HG03439 (cell line): ENCODE results near the gene PGM1.

Experiments
- ATAC-seq: cut with Tn5 transposase; IDR thresholded peaks from one replicate; pipeline ENCODE4 v1.9.1; 2021; ENCODE audit warnings: mild to moderate bottlenecking, moderate library complexity; ENCODE audit not compliant: unreplicated experiment

The PGM1 gene

DNA sequence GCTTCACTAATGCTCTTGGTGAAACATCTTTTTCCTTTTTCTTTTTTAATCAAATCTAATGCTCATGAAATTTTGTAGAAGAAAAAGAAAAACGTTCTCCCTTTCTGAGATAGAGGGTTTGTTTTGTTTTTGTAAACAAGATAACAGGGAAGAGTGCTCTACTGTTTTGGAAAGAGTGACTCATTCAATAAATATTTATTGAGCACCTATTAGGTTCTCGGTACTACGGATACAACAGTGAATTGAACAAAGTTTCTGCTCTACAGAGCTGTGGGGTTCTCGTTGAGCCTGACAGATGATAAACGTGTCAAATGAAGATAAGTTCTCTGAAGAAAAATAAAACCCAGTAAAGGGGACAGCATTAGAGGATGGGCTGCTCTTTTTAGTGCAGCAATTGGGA is 7.0 kb downstream of the PGM1 start:
- no peak for ATAC-seq

DNA sequence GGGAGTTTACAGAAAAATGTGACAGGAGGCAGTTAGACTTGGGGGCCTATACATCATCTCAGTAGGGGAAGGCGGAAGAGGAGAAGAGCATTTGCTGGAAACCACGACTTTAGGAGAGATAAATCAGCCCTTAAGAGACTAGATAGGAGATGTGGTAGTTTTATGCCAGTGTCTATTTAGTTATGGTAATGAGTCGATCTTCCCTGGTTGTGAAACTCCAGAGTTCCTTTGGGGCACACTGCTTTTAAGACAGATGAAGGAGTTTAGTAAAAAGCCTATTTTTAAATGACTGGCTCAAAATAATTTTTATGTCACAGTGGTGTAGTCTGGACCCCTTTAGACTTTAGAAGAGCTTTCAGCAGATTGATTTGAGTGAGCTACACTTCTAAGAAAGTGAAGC is 7.8 kb downstream of the PGM1 start:
- no peak for ATAC-seq

- no peak for ATAC-seq
Observed at GRCh38 chr1:63601463-63601862, 8.3 kb downstream of the PGM1 start.

- no peak for ATAC-seq
Observed at GRCh38 chr1:63601912-63602311, 8.7 kb downstream of the PGM1 start.

DNA sequence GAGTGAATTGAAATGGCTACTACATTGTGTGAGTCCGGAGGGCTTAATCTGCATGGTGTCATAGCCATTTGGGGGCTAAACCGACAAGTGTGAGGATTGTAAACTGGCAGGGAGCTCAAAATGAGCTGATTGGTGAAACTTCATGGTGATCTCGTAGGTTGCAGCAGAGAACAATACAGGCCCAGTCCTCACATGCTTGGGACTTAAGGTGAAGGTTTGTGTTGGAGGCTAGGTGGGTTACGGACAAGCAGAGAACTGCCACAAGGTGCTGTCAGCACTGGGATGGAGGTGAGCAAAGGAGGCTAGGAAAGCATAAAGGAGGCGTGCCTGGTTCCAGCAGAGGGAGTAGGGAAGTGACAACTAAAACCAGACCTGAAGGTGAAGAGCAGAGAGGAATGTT is 9.4 kb downstream of the PGM1 start:
- ATAC-seq: no peak

GRCh38 chr1:63603810-63604209 is 10.6 kb downstream of the PGM1 start:
- ATAC-seq: no peak

GRCh38 chr1:63607322-63607721 is 14.1 kb downstream of the PGM1 start:
- no peak for ATAC-seq

- ATAC-seq: no peak
Observed at GRCh38 chr1:63611231-63611630, 18.0 kb downstream of the PGM1 start.

GRCh38 chr1:63612564-63612963 is 19.4 kb downstream of the PGM1 start:
- no peak for ATAC-seq

DNA sequence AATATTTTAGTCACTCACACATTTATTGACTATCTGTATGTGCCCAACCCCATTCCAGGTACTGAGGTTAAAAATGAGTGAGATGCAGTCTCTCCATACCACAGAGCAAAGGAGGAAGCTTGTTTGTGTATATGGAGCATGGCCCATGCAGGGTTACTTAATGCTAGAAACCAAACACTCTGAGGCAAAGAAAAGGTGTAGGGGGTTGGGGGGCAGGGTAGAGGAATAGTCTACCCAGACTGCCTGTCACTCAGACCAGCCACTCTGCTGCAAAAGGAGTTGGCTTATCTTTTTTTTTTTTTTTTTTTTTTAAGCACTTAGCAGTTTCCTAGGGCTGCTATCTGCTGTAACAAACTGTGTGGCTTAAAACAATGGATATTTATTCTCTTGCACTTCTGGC is 19.8 kb downstream of the PGM1 start:
- ATAC-seq: no peak

GRCh38 chr1:63615768-63616420 is 22.7 kb downstream of the PGM1 start:
- ATAC-seq: peak; percentile 65

GRCh38 chr1:63617450-63617849 is 24.2 kb downstream of the PGM1 start:
- ATAC-seq: no peak

DNA sequence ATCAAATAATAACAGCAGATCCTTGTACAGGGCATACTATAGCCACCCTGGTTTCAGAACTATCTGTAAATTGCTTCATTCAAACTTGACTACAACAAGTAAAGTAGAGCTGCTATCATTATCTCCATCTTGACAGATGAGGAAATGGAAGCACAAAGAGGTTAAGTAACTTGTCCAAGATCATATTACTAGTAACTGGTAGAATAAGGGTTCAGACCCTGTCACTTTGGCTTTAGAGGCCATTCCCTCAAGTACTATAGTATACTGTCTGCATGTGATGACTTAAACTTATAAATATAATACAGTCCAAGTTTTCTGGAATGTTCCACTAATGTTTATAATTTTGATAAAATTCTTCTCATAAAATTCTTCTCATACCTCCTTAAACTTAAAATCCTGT is 24.8 kb downstream of the PGM1 start:
- ATAC-seq: no peak

DNA sequence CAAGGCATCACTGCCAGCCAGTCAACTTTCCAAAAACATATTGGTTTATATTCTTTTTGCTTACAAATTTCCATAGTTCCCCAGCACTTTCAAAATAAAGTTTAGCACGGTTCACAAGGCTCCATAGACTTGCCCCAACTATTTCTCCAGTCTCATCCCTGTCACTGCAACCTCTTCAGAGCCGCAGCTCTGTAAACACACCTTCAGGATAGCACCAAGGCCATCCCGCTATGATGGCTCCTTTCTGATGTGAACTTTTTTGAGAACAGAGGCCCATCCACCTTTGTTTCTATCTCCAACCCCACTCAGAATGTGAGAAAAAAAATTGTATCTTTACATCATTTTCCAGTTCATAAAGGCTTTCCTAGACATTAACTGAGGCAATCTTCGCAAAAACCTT is 26.3 kb downstream of the PGM1 start:
- ATAC-seq: no peak

GRCh38 chr1:63620671-63621070 is 27.5 kb downstream of the PGM1 start:
- ATAC-seq: no peak

DNA sequence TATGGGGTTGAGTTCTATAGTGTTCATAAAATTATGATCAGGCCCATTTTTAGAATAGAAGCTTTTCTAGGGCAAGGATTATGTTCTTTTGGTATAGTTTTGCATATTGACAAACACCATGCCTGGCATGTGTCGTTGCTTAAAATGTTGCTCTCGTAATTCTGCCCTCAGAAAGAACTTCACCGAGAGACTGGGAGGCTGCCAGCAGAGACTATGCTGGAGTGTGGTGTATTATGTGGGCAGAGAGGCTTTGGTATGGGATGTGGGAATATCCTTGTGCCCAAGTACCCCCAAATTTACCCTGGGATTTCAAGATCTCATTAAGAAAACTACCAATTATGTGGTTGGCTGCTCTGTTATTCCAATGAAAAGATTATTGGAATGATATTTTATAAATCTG is 27.9 kb downstream of the PGM1 start:
- ATAC-seq: no peak

GRCh38 chr1:63621698-63622097 is 28.5 kb downstream of the PGM1 start:
- ATAC-seq: no peak

DNA sequence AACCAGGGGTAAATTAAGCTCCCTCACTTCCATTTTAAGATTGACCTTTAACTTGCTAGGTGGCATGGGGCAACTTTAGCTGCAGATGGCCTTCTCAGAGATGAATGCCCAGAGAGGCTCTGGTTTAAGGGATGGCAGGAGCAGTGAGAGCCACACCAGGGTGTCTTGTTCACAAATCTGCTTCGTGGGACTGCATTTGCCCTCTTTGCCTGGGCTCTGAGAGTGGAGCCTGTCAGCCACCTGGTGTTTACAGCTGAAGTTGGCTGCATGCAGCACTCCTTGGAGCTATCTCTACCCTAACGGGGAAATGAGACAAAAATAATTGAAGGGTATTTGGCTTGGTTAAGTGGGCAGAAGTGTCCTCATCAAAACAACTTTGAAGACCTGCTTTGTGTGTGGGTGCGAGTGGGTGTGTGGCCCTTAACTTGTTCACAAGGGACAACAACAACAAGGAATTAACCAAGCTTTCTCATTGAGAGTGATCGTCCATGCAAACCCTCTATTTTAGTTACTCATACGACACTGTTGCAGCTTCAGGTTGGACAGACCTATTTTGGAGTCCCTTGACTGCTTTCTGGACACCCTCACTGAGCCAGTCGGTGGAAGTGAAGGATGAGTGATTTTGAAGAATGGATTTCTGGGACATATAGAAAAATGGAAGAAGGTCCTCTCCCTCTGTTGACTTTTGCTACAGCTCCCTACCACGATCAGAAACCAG is 29.8 kb downstream of the PGM1 start:
- no peak for ATAC-seq

DNA sequence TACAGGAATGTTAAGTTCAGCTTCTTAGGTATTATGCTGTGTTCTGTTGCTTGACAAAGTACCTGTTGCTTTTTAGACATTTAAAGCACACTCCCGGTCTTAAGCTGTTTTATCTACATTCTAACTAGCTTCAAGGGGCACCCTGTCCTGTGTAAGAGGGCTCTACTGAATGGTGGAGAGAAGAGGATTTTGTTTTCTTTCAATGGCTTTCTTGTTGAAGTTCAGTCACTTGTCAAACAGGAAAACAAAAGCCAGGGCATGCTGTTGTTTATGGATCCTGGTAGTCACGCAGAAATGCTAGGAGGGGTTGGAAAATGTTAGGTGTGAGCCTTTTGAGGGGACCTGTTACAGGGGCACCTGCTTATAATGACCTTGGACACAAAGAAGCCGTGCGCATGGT is 30.7 kb downstream of the PGM1 start:
- ATAC-seq: no peak

GRCh38 chr1:63624911-63625310 is 31.7 kb downstream of the PGM1 start:
- no peak for ATAC-seq

DNA sequence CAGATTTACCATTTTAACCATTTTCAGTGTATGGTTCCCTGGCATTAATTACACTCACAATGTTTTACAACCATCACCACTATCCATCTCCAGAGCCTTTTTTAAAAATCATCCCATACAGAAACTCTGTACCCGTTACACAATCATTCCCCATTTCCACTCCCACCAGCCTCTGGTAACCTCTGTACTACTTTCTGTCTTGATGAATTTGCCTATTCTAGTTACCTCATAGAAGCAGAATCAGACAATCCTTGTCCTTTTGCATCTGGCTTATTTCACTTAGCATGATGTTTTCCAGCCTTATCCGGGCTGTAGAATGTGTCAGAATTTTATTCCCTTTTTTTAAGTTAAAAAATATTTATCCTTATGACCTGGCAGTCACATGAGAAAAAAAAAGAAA is 33.0 kb downstream of the PGM1 start:
- ATAC-seq: no peak

DNA sequence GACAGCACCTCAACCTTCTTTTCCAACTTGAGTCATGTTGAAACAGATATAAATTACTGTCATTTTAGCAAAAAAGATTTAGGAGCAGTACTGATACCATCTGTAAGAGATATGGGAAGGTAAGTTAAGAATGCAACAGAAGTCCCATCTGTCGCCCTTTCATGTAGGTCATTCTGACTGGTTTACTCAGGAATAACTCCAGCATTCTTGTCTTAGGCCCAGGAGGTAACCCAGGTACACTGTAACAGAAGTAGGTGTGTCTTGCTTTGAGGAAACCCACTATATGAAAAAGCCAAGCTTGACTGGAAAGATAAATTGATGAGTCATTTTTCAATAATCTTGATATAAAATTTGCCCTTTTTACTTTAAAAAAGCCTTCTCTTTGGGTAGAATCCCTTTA is 35.4 kb downstream of the PGM1 start:
- no peak for ATAC-seq

- ATAC-seq: no peak
Observed at GRCh38 chr1:63630238-63630637, 37.0 kb downstream of the PGM1 start.
